SK-N-SH treated with all-trans-retinoic acid at 6 μM for 48 hours (cell line): ENCODE measurements around the gene INPP5B.

ENCODE experiments used
- CSDC2 ChIP-seq: fragments of 250-450 bp; sonication (Bioruptor Pico); IDR thresholded peaks from 2 replicates; pipeline ENCODE4 v1.5.0; 2020; ENCODE audit warnings: mild to moderate bottlenecking, moderate library complexity
- ESRRG ChIP-seq: fragments of 250-450 bp; sonication (Bioruptor Pico); IDR thresholded peaks from 2 replicates; pipeline ENCODE4 v1.6.1; 2021; ENCODE audit warnings: mild to moderate bottlenecking
- OSR1 ChIP-seq: fragments of 250-450 bp; sonication (Bioruptor Pico); IDR thresholded peaks from 2 replicates; pipeline ENCODE4 v1.8.0; 2022; ENCODE audit warnings: moderate library complexity, mild to moderate bottlenecking, inconsistent platforms
- SNAI2 ChIP-seq: fragments of 250-450 bp; sonication (Bioruptor Pico); IDR thresholded peaks from 2 replicates; pipeline ENCODE4 v1.5.0; 2020; ENCODE audit warnings: mild to moderate bottlenecking, moderate library complexity
- ZC3H10 ChIP-seq: fragments of 250-450 bp; sonication (Bioruptor Pico); IDR thresholded peaks from 2 replicates; pipeline ENCODE4 v1.5.1; 2021; ENCODE audit warnings: mild to moderate bottlenecking, moderate library complexity
- ZFP30 ChIP-seq: fragments of 450-650 bp; formaldehyde crosslinking; IDR thresholded peaks from 2 replicates; pipeline ENCODE4 v1.5.0; 2022; ENCODE audit warnings: mild to moderate bottlenecking, moderate library complexity
- TF ChIP-seq, protein P1 (sequence below): fragments of 250-450 bp; sonication (Bioruptor Pico); IDR thresholded peaks from 2 replicates; pipeline ENCODE4 v1.5.0; 2020; ENCODE audit warnings: mild to moderate bottlenecking, moderate library complexity
- TF ChIP-seq, protein P2 (sequence below): fragments of 250-450 bp; sonication (Bioruptor Pico); IDR thresholded peaks from 2 replicates; pipeline ENCODE4 v1.8.0; 2020; ENCODE audit warnings: mild to moderate bottlenecking, moderate library complexity, borderline replicate concordance

DNA sequence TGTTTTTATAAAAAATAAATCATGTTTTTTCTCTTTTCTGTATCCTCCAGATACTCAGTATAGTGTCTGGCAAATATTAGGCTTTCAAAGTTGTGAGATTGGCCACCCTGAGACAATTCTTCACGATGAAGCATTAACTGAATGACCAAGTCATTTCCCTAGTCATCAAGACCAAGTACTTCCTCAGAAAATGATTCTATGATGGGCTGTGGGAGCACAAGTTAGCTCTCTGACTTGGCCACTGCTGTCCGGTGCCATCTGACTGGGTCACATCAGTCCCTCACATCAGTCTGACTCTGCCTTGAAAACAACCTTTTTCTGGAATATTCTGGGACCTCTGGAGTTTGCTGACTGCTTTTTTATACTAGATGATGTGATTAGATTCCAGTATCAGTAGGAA, 125.4 kb downstream of the INPP5B start:
- TF ChIP-seq ZC3H10 (CRISPR knock-in tag) (no peak), OSR1 (no peak), ESRRG (CRISPR knock-in tag) (no peak), CSDC2 (CRISPR knock-in tag) (no peak), ZFP30 (CRISPR knock-in tag) (no peak), SNAI2 (CRISPR knock-in tag) (no peak)
- TF ChIP-seq, protein P1, sequence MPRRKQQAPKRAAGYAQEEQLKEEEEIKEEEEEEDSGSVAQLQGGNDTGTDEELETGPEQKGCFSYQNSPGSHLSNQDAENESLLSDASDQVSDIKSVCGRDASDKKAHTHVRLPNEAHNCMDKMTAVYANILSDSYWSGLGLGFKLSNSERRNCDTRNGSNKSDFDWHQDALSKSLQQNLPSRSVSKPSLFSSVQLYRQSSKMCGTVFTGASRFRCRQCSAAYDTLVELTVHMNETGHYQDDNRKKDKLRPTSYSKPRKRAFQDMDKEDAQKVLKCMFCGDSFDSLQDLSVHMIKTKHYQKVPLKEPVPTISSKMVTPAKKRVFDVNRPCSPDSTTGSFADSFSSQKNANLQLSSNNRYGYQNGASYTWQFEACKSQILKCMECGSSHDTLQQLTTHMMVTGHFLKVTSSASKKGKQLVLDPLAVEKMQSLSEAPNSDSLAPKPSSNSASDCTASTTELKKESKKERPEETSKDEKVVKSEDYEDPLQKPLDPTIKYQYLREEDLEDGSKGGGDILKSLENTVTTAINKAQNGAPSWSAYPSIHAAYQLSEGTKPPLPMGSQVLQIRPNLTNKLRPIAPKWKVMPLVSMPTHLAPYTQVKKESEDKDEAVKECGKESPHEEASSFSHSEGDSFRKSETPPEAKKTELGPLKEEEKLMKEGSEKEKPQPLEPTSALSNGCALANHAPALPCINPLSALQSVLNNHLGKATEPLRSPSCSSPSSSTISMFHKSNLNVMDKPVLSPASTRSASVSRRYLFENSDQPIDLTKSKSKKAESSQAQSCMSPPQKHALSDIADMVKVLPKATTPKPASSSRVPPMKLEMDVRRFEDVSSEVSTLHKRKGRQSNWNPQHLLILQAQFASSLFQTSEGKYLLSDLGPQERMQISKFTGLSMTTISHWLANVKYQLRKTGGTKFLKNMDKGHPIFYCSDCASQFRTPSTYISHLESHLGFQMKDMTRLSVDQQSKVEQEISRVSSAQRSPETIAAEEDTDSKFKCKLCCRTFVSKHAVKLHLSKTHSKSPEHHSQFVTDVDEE (CRISPR knock-in tag) = no peak
- TF ChIP-seq, protein P2, sequence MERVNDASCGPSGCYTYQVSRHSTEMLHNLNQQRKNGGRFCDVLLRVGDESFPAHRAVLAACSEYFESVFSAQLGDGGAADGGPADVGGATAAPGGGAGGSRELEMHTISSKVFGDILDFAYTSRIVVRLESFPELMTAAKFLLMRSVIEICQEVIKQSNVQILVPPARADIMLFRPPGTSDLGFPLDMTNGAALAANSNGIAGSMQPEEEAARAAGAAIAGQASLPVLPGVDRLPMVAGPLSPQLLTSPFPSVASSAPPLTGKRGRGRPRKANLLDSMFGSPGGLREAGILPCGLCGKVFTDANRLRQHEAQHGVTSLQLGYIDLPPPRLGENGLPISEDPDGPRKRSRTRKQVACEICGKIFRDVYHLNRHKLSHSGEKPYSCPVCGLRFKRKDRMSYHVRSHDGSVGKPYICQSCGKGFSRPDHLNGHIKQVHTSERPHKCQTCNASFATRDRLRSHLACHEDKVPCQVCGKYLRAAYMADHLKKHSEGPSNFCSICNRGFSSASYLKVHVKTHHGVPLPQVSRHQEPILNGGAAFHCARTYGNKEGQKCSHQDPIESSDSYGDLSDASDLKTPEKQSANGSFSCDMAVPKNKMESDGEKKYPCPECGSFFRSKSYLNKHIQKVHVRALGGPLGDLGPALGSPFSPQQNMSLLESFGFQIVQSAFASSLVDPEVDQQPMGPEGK (CRISPR knock-in tag) = no peak
